Epithelial cell of proximal tubule (primary cell): ENCODE data around the gene EMILIN1. TPM values are rescaled to one million over a fixed set of nuclear protein-coding genes. Genes with fewer than 3 reads are reported as not detected.

Source experiments
- DNase-seq: peaks from one replicate; pipeline ENCODE4 v3.0.0-alpha.2; 2011; ENCODE audit warnings: low read depth
- H3K4me3 ChIP-seq: 2 replicates; pipeline ENCODE4 v1.5.1; 2011; ENCODE audit warnings: low read depth, mild to moderate bottlenecking, low read length
- total RNA-seq: library from RNA; depleted of rRNA; stranded (reverse); fragments of >200 nt; gene quantifications from 2 replicates; pipeline ENCODE4 v1.2.3, GENCODE V29; 2015
- TF ChIP-seq, protein P1 (sequence below): conservative IDR thresholded peaks from 2 replicates; pipeline ENCODE4 v1.5.1; 2012; ENCODE audit warnings: low read depth, mild to moderate bottlenecking, low read length

The EMILIN1 gene
- total RNA-seq, 1 donor from 2014 or later, result 2.1 TPM

DNA sequence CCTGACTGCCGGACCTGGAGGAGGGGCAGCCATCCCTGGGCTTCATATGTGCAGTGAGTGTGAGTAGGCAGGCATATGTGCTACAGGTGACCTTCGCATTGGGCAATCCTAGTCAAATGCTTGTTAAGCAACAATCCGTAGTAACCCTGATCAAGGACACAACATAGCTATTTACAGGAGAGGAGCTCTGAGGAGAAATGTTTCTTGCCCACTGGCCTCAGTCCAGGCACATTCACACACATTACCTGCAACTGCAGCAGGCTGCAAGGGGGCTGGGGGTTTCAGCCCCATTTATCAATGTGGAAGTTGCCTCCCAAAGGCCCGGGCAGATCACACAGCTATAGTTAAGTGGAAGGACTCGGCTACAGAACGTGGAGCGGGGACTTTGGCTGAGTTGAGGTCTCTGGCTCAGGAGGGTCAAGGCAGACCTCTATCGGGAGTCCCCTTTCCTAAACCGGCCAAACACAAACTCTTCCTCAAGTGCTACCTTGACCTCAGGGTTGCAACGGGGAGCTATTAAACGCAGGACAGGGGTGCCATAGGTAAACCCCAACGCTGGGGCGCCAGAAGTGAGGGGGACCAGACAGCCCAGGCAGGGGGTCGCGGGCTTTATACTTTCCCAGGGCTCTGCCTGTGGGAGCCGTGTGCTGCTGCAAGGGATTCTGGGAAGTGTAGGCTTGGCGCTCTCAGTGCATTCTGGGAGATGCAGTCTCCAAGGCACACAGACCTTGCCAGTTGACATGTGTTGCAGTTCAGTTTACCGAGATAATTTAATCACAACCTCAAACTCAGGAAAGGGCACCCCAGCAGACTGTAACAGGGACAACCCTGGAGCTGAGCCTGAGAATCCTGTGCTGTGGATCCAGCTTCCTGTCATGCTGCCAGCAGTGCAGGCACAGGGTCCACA lies 17.6 kb downstream of the EMILIN1 start:
- no peak for DNase-seq
- H3K4me3 ChIP-seq, result no peak overlapping the region
- TF ChIP-seq, protein P1, sequence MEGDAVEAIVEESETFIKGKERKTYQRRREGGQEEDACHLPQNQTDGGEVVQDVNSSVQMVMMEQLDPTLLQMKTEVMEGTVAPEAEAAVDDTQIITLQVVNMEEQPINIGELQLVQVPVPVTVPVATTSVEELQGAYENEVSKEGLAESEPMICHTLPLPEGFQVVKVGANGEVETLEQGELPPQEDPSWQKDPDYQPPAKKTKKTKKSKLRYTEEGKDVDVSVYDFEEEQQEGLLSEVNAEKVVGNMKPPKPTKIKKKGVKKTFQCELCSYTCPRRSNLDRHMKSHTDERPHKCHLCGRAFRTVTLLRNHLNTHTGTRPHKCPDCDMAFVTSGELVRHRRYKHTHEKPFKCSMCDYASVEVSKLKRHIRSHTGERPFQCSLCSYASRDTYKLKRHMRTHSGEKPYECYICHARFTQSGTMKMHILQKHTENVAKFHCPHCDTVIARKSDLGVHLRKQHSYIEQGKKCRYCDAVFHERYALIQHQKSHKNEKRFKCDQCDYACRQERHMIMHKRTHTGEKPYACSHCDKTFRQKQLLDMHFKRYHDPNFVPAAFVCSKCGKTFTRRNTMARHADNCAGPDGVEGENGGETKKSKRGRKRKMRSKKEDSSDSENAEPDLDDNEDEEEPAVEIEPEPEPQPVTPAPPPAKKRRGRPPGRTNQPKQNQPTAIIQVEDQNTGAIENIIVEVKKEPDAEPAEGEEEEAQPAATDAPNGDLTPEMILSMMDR, result no peak

DNA sequence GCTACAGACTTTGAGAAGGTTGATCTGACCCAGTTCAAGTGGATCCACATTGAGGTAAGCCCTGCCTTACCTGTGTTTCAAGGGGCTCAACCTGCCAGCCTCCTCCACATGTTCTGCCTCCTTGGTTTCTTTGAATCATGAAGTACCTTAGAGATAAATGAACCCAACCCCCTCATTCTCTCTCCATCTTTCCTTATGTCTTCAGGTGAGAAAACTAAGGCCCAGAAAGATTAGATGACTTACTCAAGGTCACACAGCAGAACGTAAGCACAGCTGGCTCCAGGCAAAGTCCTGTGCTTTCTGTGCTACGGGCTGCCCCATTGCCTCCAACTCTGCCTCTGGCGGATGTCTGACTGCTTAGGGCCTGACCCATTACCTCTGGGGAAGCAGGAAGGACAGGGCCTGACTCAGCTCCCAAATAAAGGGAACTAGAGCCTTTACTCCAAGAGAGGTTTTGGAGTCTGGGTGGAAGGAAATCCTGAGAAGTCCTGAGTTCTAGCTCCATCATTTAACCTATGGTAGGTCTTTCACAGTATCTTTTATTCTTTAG lies 18.4 kb downstream of the EMILIN1 start:
- DNase-seq, result no peak
- H3K4me3 ChIP-seq, result no peak overlapping the region
- TF ChIP-seq, protein P1, result no peak

DNA sequence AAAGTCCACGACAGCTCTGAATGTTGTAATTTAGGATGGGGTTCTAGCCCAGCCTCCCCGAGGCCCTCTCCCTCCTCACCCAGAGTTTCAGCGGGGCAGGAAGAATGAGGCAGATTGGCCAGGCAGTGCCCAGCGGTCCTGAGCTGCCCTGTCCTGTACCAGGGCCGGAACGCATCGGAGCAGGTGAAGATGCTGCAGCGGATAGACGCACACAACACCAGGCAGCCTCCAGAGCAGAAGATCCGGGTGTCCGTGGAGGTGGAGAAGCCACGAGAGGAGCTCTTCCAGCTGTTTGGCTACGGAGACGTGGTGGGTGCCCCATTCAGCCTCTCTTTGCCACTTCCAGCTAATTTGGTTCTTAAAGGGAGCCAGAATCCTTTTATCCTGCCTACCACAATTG lies 18.9 kb downstream of the EMILIN1 start:
- H3K4me3 ChIP-seq, result no peak overlapping the region
- TF ChIP-seq, protein P1, result no peak
- no peak for DNase-seq

DNA sequence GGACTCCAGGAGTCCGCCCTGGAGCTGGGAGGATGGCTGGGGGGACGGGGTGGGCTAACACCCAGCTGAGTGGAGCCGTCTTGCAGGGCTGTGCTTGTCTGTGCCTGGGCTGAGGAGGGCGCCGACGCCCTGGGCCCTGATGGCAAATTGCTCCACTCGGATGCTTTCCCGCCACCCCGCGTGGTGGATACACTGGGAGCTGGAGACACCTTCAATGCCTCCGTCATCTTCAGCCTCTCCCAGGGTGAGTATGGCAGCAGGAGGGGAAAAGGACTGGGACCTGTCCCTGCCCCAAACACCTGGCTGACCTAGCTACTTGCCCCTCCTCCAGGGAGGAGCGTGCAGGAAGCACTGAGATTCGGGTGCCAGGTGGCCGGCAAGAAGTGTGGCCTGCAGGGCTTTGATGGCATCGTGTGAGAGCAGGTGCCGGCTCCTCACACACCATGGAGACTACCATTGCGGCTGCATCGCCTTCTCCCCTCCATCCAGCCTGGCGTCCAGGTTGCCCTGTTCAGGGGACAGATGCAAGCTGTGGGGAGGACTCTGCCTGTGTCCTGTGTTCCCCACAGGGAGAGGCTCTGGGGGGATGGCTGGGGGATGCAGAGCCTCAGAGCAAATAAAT lies 21.0 kb downstream of the EMILIN1 start:
- TF ChIP-seq, protein P1, result no peak
- no peak overlapping the region for H3K4me3 ChIP-seq
- no peak for DNase-seq

DNA sequence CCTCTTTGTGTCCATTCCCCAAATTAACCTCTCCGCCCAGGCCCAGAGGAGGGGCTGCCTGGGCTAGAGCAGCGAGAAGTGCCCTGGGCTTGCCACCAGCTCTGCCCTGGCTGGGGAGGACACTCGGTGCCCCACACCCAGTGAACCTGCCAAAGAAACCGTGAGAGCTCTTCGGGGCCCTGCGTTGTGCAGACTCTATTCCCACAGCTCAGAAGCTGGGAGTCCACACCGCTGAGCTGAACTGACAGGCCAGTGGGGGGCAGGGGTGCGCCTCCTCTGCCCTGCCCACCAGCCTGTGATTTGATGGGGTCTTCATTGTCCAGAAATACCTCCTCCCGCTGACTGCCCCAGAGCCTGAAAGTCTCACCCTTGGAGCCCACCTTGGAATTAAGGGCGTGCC lies 21.6 kb downstream of the EMILIN1 start:
- TF ChIP-seq, protein P1, result no peak
- no peak overlapping the region for H3K4me3 ChIP-seq
- DNase-seq, result no peak

DNA sequence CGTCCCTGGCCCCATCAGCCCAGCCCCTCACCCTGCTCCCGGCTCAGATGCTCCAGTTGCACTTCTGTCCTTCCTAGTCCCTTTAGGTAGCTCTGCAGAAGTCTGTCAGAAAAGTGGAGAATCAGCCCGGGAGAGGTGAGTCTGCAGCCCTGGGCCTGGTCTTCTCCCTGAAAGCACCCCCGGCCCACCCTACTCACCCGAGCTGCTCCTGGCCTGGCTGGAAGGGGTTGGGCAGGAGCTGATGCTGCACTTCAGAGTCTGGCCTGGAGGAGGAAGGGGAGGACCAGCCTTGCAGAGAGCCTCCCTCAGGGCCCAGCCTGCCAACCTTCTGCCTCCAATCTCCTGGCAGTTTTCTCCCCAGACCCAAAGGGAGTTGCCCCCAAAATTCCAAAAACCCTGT lies 23.9 kb downstream of the EMILIN1 start:
- no peak overlapping the region for H3K4me3 ChIP-seq
- no peak for DNase-seq
- TF ChIP-seq, protein P1, result no peak
